NT2/D1 (cell line): Measurements from ENCODE around the gene TAC4.

ENCODE experiments used
- YY1 ChIP-seq: IDR thresholded peaks from 2 replicates; pipeline ENCODE4 v1.6.1; 2011; ENCODE audit not compliant: insufficient read length, insufficient read depth
- ZNF274 ChIP-seq: IDR thresholded peaks from 2 replicates; pipeline ENCODE4 v1.6.1; 2011; ENCODE audit warnings: mild to moderate bottlenecking, low read depth, low read length

DNA sequence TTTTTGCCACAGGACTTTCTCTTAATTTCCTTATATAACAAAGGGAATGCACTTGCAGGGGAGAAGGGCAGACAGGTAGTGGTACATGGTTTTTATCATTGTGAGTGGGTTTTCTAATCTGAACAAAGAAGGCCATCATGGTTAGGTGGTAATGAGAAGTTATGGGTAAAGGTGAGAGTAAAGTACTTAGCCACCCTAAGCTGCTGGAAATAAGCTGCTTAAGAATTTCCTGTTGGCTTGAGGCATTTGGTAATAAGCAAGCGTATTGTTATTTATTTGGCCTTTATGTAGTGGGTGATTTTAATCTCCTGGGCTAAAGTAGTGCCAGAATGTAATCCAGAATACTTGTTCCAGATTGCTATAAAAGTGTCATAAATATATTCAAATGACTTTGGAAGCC, 27.1 kb downstream of the TAC4 start:
- no peak for TF ChIP-seq YY1
- no peak for TF ChIP-seq ZNF274
